Smooth muscle cell (in vitro differentiated cells): ENCODE measurements around the gene C6orf89. TPM values are rescaled to one million over a fixed set of nuclear protein-coding genes. Genes with fewer than 3 reads are reported as not detected.

Experiments
- DNase-seq: peaks from one replicate; lab custom pipeline; 2025; ENCODE audit not compliant: unreplicated experiment; lab: John Stamatoyannopoulos, UW
- H2AFZ ChIP-seq: fragments of 200-600 bp; sonication (generic); 2 replicates; pipeline ENCODE4 v1.6.0; 2016; ENCODE audit warnings: antibody characterized with exemption, low read depth, mild to moderate bottlenecking
- H3F3A ChIP-seq: fragments of 200-600 bp; sonication (generic); 2 replicates; pipeline ENCODE4 v1.6.0; 2017; ENCODE audit warnings: antibody characterized with exemption, low read depth
- H3K27ac ChIP-seq: fragments of 200-600 bp; sonication (generic); 2 replicates; pipeline ENCODE4 v1.5.1; 2016; ENCODE audit warnings: low read depth, mild to moderate bottlenecking
- H3K27me3 ChIP-seq: fragments of 200-600 bp; sonication (generic); 2 replicates; pipeline ENCODE4 v1.6.1; 2016; ENCODE audit warnings: low read depth, mild to moderate bottlenecking
- H3K36me3 ChIP-seq: fragments of 200-600 bp; sonication (generic); 2 replicates; pipeline ENCODE4 v1.5.1; 2016; ENCODE audit warnings: low read depth
- H3K4me1 ChIP-seq: fragments of 200-600 bp; sonication (generic); 2 replicates; pipeline ENCODE4 v1.5.1; 2016; ENCODE audit warnings: low read depth
- H3K4me2 ChIP-seq: fragments of 200-600 bp; sonication (generic); 2 replicates; pipeline ENCODE4 v1.6.0; 2016; ENCODE audit warnings: mild to moderate bottlenecking
- H3K4me3 ChIP-seq: fragments of 200-600 bp; sonication (generic); 2 replicates; pipeline ENCODE4 v1.5.1; 2016; ENCODE audit warnings: mild to moderate bottlenecking
- H3K79me2 ChIP-seq: fragments of 200-600 bp; sonication (generic); 2 replicates; pipeline ENCODE4 v1.6.0; 2016; ENCODE audit warnings: low read depth, mild to moderate bottlenecking
- H3K9ac ChIP-seq: fragments of 200-600 bp; sonication (generic); 2 replicates; pipeline ENCODE4 v1.6.0; 2016; ENCODE audit warnings: low read depth
- H3K9me3 ChIP-seq: fragments of 200-600 bp; sonication (generic); replicated peaks from 2 replicates; pipeline ENCODE4 v1.5.1; 2016; ENCODE audit warnings: low read depth
- H4K20me1 ChIP-seq: fragments of 200-600 bp; sonication (generic); 2 replicates; pipeline ENCODE4 v1.6.0; 2016; ENCODE audit warnings: low read depth
- CTCF ChIP-seq: fragments of 200-600 bp; sonication (generic); IDR thresholded peaks from 2 replicates; pipeline ENCODE4 v1.5.1; 2017; ENCODE audit warnings: borderline replicate concordance, mild to moderate bottlenecking, antibody characterized with exemption; ENCODE audit not compliant: insufficient read depth, poor library complexity, severe bottlenecking
- WGBS: methylation state at CpG from one replicate; pipeline ENCODE4 v1.1.7; 2016; ENCODE audit warnings: low lambda C conversion rate; 5-methylcytosine and 5-hydroxymethylcytosine counted together
- polyA plus RNA-seq: library from polyadenylated mRNA; unstranded; fragments of >200 nt; fragmentation: Nextera tagmentation; extraction: Ambion mirVana; gene quantifications from 2 replicates; pipeline ENCODE4 v1.2.1, GENCODE V29; 2016
- total RNA-seq: library from RNA; depleted of rRNA; stranded (reverse); fragments of >200 nt; gene quantifications from 2 replicates; pipeline ENCODE4 v1.2.3, GENCODE V29; 2014

The C6orf89 gene
- total and polyA plus RNA-seq, 2 experiments from 2014 or later = 44.6 to 45.7 TPM

GRCh38 chr6:36912030-36912454 is 26.3 kb downstream of the C6orf89 start:
- peaks cover 29% of the 10 kb centered on the region for H3K4me1 ChIP-seq
- no peak overlapping the region for H2AFZ ChIP-seq
- DNase-seq = no peak
- H3K36me3 ChIP-seq = no peaks in the 10 kb centered on the region
- H3K9ac ChIP-seq = no peak overlapping the region
- peaks cover 38% of the 10 kb centered on the region for H4K20me1 ChIP-seq
- no peaks in the 10 kb centered on the region for H3K79me2 ChIP-seq
- no peaks in the 10 kb centered on the region for H3K9me3 ChIP-seq
- H3F3A ChIP-seq = peaks cover 34% of the 10 kb centered on the region
- H3K27ac ChIP-seq = peak overlapping the region; percentile 84
- WGBS = 74% methylated on average over 4 of the region's 4 CpGs
- H3K4me2 ChIP-seq = peak overlapping the region; percentile 11
- H3K4me3 ChIP-seq = no peak overlapping the region
- TF ChIP-seq CTCF = no peak
- H3K27me3 ChIP-seq = no peaks in the 10 kb centered on the region

- Histone ChIP-seq H3K4me1 (peaks cover 29% of the 10 kb centered on the region), H3K36me3 (no peaks in the 10 kb centered on the region), H2AFZ (no peak overlapping the region), H4K20me1 (peaks cover 38% of the 10 kb centered on the region), H3K27me3 (no peaks in the 10 kb centered on the region), H3K4me2 (peak overlapping the region; percentile 75), H3K27ac (peak overlapping the region; percentile 84), H3K9ac (peak overlapping the region; percentile 30), H3K9me3 (no peaks in the 10 kb centered on the region), H3F3A (peaks cover 32% of the 10 kb centered on the region), H3K79me2 (no peaks in the 10 kb centered on the region), H3K4me3 (no peak overlapping the region)
- TF ChIP-seq CTCF = no peak
- 9% methylated on average over 8 of the region's 8 CpGs for WGBS
- no peak for DNase-seq
Observed at GRCh38 chr6:36912586-36912985, 26.8 kb downstream of the C6orf89 start.

GRCh38 chr6:36913082-36913481 is 27.3 kb downstream of the C6orf89 start:
- WGBS = 68% methylated on average over 4 of the region's 4 CpGs
- no peak overlapping the region for H2AFZ ChIP-seq
- no peaks in the 10 kb centered on the region for H3K36me3 ChIP-seq
- no peaks in the 10 kb centered on the region for H3K27me3 ChIP-seq
- H3K9me3 ChIP-seq = no peaks in the 10 kb centered on the region
- peak overlapping the region; percentile 84 for H3K27ac ChIP-seq
- peak overlapping the region; percentile 75 for H3K4me2 ChIP-seq
- H3F3A ChIP-seq = peaks cover 30% of the 10 kb centered on the region
- H3K4me3 ChIP-seq = no peak overlapping the region
- peaks cover 38% of the 10 kb centered on the region for H4K20me1 ChIP-seq
- no peak for DNase-seq
- peaks cover 26% of the 10 kb centered on the region for H3K4me1 ChIP-seq
- H3K79me2 ChIP-seq = no peaks in the 10 kb centered on the region
- no peak for TF ChIP-seq CTCF
- H3K9ac ChIP-seq = peak overlapping the region; percentile 30

- TF ChIP-seq CTCF = peak; percentile 26
- Histone ChIP-seq H3F3A (peaks cover 30% of the 10 kb centered on the region), H3K9ac (no peak overlapping the region), H3K4me3 (no peak overlapping the region), H2AFZ (no peak overlapping the region), H3K4me2 (peak overlapping the region; percentile 75), H3K27me3 (no peaks in the 10 kb centered on the region), H3K27ac (peak overlapping the region; percentile 84), H3K9me3 (no peaks in the 10 kb centered on the region), H3K79me2 (no peaks in the 10 kb centered on the region), H4K20me1 (peaks cover 30% of the 10 kb centered on the region), H3K4me1 (peaks cover 23% of the 10 kb centered on the region), H3K36me3 (no peaks in the 10 kb centered on the region)
- no peak for DNase-seq
- 59% methylated on average over 10 of the region's 10 CpGs for WGBS
Observed at GRCh38 chr6:36914227-36914794, 28.6 kb downstream of the C6orf89 start.
